CD4-positive, alpha-beta T cell treated with Interleukin-17A for 1 hour (primary cell): Measurements from ENCODE around the gene PNPLA3.
A peak's percentile ranks its signal among the peaks of the same experiment; 100 is the strongest.

ENCODE experiments used
- DNase-seq: peaks from one replicate; pipeline ENCODE4 v3.0.0-alpha.2; 2020

PNPLA3 gene

GRCh38 chr22:43968614-43969013 lies 45.0 kb downstream of the PNPLA3 start:
- no peak for DNase-seq

GRCh38 chr22:43969021-43969878 lies 45.6 kb downstream of the PNPLA3 start:
- no peak for DNase-seq

GRCh38 chr22:43969989-43970755 lies 46.6 kb downstream of the PNPLA3 start:
- DNase-seq: no peak

GRCh38 chr22:43971112-43971511 lies 47.5 kb downstream of the PNPLA3 start:
- DNase-seq: no peak

GRCh38 chr22:43972931-43973462 lies 49.4 kb downstream of the PNPLA3 start:
- no peak for DNase-seq

- DNase-seq: no peak
Observed at GRCh38 chr22:43974028-43974545, 50.5 kb downstream of the PNPLA3 start.

GRCh38 chr22:43975041-43975440 lies 51.4 kb downstream of the PNPLA3 start:
- no peak for DNase-seq

GRCh38 chr22:43976861-43977795 lies 53.5 kb downstream of the PNPLA3 start:
- DNase-seq: no peak

- DNase-seq: no peak
Observed at GRCh38 chr22:43978558-43978957, 55.0 kb downstream of the PNPLA3 start.

GRCh38 chr22:43980579-43980978 lies 57.0 kb downstream of the PNPLA3 start:
- no peak for DNase-seq

GRCh38 chr22:43980996-43981395 lies 57.4 kb downstream of the PNPLA3 start:
- no peak for DNase-seq

- no peak for DNase-seq
Observed at GRCh38 chr22:43983808-43984207, 60.2 kb downstream of the PNPLA3 start.

GRCh38 chr22:43985532-43985931 lies 61.9 kb downstream of the PNPLA3 start:
- DNase-seq: no peak

GRCh38 chr22:43988116-43988820 lies 64.7 kb downstream of the PNPLA3 start:
- no peak for DNase-seq

GRCh38 chr22:43988960-43989359 lies 65.4 kb downstream of the PNPLA3 start:
- DNase-seq: no peak

GRCh38 chr22:43990044-43990443 lies 66.4 kb downstream of the PNPLA3 start:
- DNase-seq: no peak

GRCh38 chr22:43991316-43992020 lies 67.9 kb downstream of the PNPLA3 start:
- DNase-seq: no peak

- no peak for DNase-seq
Observed at GRCh38 chr22:43992331-43992821, 68.8 kb downstream of the PNPLA3 start.

- DNase-seq: peak; percentile 73
Observed at GRCh38 chr22:43993072-43993760, 69.6 kb downstream of the PNPLA3 start.

- no peak for DNase-seq
Observed at GRCh38 chr22:43994006-43994405, 70.4 kb downstream of the PNPLA3 start.
